Measurements from ENCODE around the gene TLK2. TPM values are rescaled to one million over a fixed set of nuclear protein-coding genes. Genes with fewer than 3 reads are reported as not detected.

TLK2 gene
- total RNA-seq, 1 experiment from 2014 or later = 56.1 TPM

DNA sequence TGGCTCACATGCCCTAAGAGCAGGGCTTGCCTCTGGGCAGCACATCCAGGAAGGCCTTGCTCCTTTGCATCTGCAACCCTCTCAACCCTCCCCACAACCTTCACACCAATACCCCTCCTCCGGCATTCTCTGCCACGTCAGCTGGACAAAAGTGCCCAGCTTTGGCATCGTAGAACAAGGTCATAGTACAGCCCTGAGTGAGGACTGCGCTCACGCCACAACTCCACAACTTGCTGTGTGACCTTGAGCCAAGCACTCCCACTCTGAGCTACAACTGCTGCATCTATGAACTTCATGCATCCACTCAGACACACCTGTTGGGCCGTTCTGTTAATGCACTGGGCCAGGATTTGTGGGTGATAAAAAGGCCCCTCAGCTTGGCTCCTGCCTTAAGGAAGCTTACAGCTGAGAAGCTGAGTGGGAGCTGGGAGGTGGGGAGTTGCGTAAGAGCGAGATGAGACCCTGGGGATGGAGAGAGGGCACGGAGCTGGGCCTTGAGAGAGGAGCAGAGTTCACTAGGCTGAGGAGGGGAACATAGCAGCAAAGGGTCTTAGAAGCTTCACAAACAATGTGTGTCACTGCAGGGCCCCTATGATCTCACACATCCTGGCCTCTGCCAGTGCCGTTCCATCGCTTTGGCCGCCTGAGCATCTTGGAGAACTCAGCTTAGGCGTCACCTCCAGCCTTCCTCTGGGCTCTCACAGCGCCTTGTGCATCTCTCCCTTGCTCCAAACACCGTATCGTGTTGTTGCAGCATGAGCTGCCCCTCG is 140.2 kb downstream of the TLK2 start:
- intact Hi-C loops (cut with micrococcal nuclease) = no loop called here
- no peak for DNase-seq (ENCODE audit: unreplicated experiment)
- H3K4me1 Mint-ChIP-seq (ENCODE audit: insufficient read depth, unreplicated experiment) = no peaks in the 10 kb centered on the region
- no TSS peak for BruUV-seq (replicated peaks)
- ChIA-PET CTCF (no interaction called here), POLR2A (no interaction called here)
- no peak overlapping the region for H3K4me3 Mint-ChIP-seq (ENCODE audit: unreplicated experiment)
- no peaks in the 10 kb centered on the region for H3K9me3 Mint-ChIP-seq (ENCODE audit: unreplicated experiment)
- no peak overlapping the region for H3K27ac Mint-ChIP-seq (ENCODE audit: low read depth, unreplicated experiment)
- TF ChIP-seq CTCF (IDR thresholded peaks at IDR 0.05; ENCODE audit: unreplicated experiment) = no peak
- no peaks in the 10 kb centered on the region for H3K27me3 Mint-ChIP-seq (ENCODE audit: insufficient read depth, unreplicated experiment)
- peaks cover 40% of the 10 kb centered on the region for H3K36me3 Mint-ChIP-seq (ENCODE audit: insufficient read depth, unreplicated experiment)

- H3K4me3 Mint-ChIP-seq (ENCODE audit: unreplicated experiment) = no peak overlapping the region
- TF ChIP-seq CTCF (IDR thresholded peaks at IDR 0.05; ENCODE audit: unreplicated experiment) = no peak
- ChIA-PET CTCF (no interaction called here), POLR2A (no interaction called here)
- peaks cover 38% of the 10 kb centered on the region for H3K36me3 Mint-ChIP-seq (ENCODE audit: insufficient read depth, unreplicated experiment)
- H3K27me3 Mint-ChIP-seq (ENCODE audit: insufficient read depth, unreplicated experiment) = no peaks in the 10 kb centered on the region
- DNase-seq (ENCODE audit: unreplicated experiment) = no peak
- BruUV-seq (replicated peaks) = no TSS peak
- H3K4me1 Mint-ChIP-seq (ENCODE audit: insufficient read depth, unreplicated experiment) = no peaks in the 10 kb centered on the region
- H3K9me3 Mint-ChIP-seq (ENCODE audit: unreplicated experiment) = no peaks in the 10 kb centered on the region
- intact Hi-C loops (cut with micrococcal nuclease) = no loop called here
- no peak overlapping the region for H3K27ac Mint-ChIP-seq (ENCODE audit: low read depth, unreplicated experiment)
Measured at GRCh38 chr17:62619417-62620155, 141.0 kb downstream of the TLK2 start.

GRCh38 chr17:62621223-62621622 is 142.6 kb downstream of the TLK2 start:
- TF ChIP-seq CTCF (IDR thresholded peaks at IDR 0.05; ENCODE audit: unreplicated experiment) = no peak
- Mint-ChIP-seq H3K9me3 (ENCODE audit: unreplicated experiment) (no peaks in the 10 kb centered on the region), H3K27ac (ENCODE audit: low read depth, unreplicated experiment) (no peak overlapping the region), H3K36me3 (ENCODE audit: insufficient read depth, unreplicated experiment) (peaks cover 21% of the 10 kb centered on the region), H3K27me3 (ENCODE audit: insufficient read depth, unreplicated experiment) (no peaks in the 10 kb centered on the region), H3K4me1 (ENCODE audit: insufficient read depth, unreplicated experiment) (no peaks in the 10 kb centered on the region), H3K4me3 (ENCODE audit: unreplicated experiment) (no peak overlapping the region)
- no TSS peak for BruUV-seq (replicated peaks)
- intact Hi-C loops (cut with micrococcal nuclease) = no loop called here
- POLR2A ChIA-PET = no interaction called here
- no peak for DNase-seq (ENCODE audit: unreplicated experiment)
- CTCF ChIA-PET = no interaction called here

DNA sequence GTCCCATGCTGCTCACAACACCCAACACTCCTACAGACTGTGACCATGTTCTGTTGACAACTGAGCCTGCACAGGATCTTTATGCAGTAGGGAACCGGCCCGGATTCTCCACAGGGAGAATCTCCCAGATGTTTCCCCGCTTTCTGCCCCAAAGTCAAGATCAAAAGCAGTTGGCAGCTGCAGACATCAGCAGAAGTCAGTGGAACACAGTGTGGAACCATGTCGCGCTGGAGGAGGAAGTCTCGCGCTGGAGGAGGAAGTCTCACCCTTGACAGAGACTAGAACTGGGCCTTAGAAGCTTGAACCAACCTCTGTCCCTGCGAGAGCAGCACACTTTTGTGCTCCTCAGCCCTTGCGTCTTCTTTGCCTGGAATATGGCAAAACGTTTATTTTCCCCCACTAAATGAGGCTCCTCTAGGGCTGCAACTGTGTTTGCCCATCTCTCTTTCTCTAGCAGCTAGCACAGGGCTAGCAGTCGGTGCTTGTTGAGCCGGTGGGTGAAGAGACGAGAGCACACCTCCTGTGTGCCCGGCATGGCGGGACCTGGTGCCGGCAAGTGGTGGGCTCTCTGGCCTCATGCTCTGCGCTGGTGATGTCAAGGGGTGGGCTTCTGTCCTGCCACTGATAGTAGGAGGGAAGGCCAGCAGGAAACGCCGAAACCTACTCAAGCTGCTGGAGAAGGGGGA is 146.7 kb downstream of the TLK2 start:
- Mint-ChIP-seq H3K9me3 (ENCODE audit: unreplicated experiment) (no peaks in the 10 kb centered on the region), H3K27me3 (ENCODE audit: insufficient read depth, unreplicated experiment) (no peaks in the 10 kb centered on the region), H3K27ac (ENCODE audit: low read depth, unreplicated experiment) (no peak overlapping the region), H3K4me1 (ENCODE audit: insufficient read depth, unreplicated experiment) (peaks cover 14% of the 10 kb centered on the region), H3K36me3 (ENCODE audit: insufficient read depth, unreplicated experiment) (peaks cover 12% of the 10 kb centered on the region), H3K4me3 (ENCODE audit: unreplicated experiment) (no peak overlapping the region)
- BruUV-seq (replicated peaks) = no TSS peak
- CTCF ChIA-PET = no interaction called here
- intact Hi-C loops (cut with micrococcal nuclease) = no loop called here
- POLR2A ChIA-PET = interaction anchor here (0.8 to 1.2 kb wide), 2 partner anchors 15 to 46 kb away, joined by 3 to 4 read pairs; no protein-coding TSS in a partner anchor
- no peak for TF ChIP-seq CTCF (IDR thresholded peaks at IDR 0.05; ENCODE audit: unreplicated experiment)
- no peak for DNase-seq (ENCODE audit: unreplicated experiment)

Measured in MCF 10A (cell line).